HL-60 (cell line): ENCODE measurements around the gene NFIX.

ENCODE experiments used
- GABPA ChIP-seq: IDR thresholded peaks from 2 replicates; pipeline ENCODE4 v1.6.1; 2012; ENCODE audit warnings: low read depth
- POLR2AphosphoS5 ChIP-seq: IDR thresholded peaks from 2 replicates; pipeline ENCODE4 v1.6.1; 2012; ENCODE audit warnings: low read depth
- SPI1 ChIP-seq: IDR thresholded peaks from 2 replicates; pipeline ENCODE4 v1.6.1; 2012; ENCODE audit warnings: low read depth, mild to moderate bottlenecking, borderline replicate concordance
- TF ChIP-seq, protein P1 (sequence below): IDR thresholded peaks from one replicate; pipeline ENCODE4 v1.5.1; 2011; ENCODE audit warnings: low read length, control low read depth, inconsistent platforms; ENCODE audit not compliant: insufficient read depth
- TF ChIP-seq, protein P2 (sequence below): IDR thresholded peaks from 2 replicates; pipeline ENCODE4 v1.6.1; 2012; ENCODE audit warnings: low read depth; ENCODE audit not compliant: insufficient replicate concordance

DNA sequence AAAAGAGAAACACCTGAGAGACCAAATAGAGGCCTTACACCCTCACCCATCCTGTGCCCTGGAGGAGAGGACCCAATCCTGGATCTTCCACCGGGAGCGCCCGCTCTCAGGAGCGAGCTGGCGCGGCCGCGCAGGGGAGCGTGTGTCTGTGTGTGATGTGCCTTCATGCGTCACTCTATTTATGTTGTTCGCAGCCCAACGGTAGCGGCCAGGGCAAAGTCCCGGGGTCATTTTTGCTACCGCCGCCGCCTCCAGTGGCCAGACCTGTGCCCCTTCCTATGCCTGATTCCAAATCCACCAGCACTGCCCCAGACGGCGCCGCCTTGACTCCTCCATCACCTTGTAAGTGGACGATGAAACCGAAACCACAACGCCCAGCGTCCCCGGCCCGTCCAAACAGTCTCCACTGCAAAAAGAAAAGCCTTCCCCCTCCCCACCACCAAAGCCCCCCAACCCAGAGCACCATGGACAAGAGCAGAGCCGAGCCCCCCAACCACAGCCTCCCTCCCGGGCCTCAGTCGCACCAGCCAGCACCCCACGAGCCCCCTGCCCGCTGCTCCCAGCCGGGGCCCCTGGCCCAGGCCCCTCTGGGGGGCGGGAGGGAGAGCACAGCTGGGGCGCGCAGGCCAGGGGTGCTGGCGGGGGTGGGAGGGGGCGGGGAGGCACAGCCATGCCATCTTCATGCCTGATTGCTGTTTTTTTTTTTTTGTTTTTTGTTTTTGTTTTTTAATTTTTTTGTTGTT lies 92.7 kb downstream of the NFIX start:
- TF ChIP-seq, protein P1, sequence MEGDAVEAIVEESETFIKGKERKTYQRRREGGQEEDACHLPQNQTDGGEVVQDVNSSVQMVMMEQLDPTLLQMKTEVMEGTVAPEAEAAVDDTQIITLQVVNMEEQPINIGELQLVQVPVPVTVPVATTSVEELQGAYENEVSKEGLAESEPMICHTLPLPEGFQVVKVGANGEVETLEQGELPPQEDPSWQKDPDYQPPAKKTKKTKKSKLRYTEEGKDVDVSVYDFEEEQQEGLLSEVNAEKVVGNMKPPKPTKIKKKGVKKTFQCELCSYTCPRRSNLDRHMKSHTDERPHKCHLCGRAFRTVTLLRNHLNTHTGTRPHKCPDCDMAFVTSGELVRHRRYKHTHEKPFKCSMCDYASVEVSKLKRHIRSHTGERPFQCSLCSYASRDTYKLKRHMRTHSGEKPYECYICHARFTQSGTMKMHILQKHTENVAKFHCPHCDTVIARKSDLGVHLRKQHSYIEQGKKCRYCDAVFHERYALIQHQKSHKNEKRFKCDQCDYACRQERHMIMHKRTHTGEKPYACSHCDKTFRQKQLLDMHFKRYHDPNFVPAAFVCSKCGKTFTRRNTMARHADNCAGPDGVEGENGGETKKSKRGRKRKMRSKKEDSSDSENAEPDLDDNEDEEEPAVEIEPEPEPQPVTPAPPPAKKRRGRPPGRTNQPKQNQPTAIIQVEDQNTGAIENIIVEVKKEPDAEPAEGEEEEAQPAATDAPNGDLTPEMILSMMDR, result no peak
- TF ChIP-seq, protein P2, sequence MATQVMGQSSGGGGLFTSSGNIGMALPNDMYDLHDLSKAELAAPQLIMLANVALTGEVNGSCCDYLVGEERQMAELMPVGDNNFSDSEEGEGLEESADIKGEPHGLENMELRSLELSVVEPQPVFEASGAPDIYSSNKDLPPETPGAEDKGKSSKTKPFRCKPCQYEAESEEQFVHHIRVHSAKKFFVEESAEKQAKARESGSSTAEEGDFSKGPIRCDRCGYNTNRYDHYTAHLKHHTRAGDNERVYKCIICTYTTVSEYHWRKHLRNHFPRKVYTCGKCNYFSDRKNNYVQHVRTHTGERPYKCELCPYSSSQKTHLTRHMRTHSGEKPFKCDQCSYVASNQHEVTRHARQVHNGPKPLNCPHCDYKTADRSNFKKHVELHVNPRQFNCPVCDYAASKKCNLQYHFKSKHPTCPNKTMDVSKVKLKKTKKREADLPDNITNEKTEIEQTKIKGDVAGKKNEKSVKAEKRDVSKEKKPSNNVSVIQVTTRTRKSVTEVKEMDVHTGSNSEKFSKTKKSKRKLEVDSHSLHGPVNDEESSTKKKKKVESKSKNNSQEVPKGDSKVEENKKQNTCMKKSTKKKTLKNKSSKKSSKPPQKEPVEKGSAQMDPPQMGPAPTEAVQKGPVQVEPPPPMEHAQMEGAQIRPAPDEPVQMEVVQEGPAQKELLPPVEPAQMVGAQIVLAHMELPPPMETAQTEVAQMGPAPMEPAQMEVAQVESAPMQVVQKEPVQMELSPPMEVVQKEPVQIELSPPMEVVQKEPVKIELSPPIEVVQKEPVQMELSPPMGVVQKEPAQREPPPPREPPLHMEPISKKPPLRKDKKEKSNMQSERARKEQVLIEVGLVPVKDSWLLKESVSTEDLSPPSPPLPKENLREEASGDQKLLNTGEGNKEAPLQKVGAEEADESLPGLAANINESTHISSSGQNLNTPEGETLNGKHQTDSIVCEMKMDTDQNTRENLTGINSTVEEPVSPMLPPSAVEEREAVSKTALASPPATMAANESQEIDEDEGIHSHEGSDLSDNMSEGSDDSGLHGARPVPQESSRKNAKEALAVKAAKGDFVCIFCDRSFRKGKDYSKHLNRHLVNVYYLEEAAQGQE, result no peak
- TF ChIP-seq POLR2AphosphoS5, result no peak
- no peak for TF ChIP-seq SPI1
- no peak for TF ChIP-seq GABPA
